HEK293 (cell line): ENCODE data around the gene PHLPP2.

Source experiments
- GLI4 ChIP-seq: fragments of 450-650 bp; formaldehyde crosslinking; IDR thresholded peaks from 2 replicates; pipeline ENCODE4 v1.5.1; 2016; ENCODE audit warnings: missing biosample characterization, missing genetic modification characterization
- ZNF140 ChIP-seq: fragments of 450-650 bp; formaldehyde crosslinking; IDR thresholded peaks from 2 replicates; pipeline ENCODE4 v1.5.1; 2016; ENCODE audit warnings: missing biosample characterization, missing genetic modification characterization
- ZNF274 ChIP-seq, 2 experiments: fragments of 200-500 bp in 1 of 2; fragments of 450-650 bp in 1 of 2; sonication (Bioruptor generic) in 1 of 2; formaldehyde crosslinking in 1 of 2; IDR thresholded peaks; 2 replicates each; pipeline versions ENCODE4 v1.5.1 to v1.6.1; 2014 to 2016; ENCODE audit warnings: borderline replicate concordance in 1 of 2, inconsistent platforms in 1 of 2, low read length in 1 of 2, missing biosample characterization in 1 of 2, missing genetic modification characterization in 1 of 2
- ZNF311 ChIP-seq: fragments of 450-650 bp; formaldehyde crosslinking; IDR thresholded peaks from 2 replicates; pipeline ENCODE4 v1.5.1; 2017; ENCODE audit warnings: missing biosample characterization, missing genetic modification characterization, borderline replicate concordance
- TF ChIP-seq, protein P1 (sequence below): fragments of 450-650 bp; formaldehyde crosslinking; IDR thresholded peaks from 2 replicates; pipeline ENCODE4 v1.5.1; 2016; ENCODE audit warnings: missing biosample characterization, missing genetic modification characterization

DNA sequence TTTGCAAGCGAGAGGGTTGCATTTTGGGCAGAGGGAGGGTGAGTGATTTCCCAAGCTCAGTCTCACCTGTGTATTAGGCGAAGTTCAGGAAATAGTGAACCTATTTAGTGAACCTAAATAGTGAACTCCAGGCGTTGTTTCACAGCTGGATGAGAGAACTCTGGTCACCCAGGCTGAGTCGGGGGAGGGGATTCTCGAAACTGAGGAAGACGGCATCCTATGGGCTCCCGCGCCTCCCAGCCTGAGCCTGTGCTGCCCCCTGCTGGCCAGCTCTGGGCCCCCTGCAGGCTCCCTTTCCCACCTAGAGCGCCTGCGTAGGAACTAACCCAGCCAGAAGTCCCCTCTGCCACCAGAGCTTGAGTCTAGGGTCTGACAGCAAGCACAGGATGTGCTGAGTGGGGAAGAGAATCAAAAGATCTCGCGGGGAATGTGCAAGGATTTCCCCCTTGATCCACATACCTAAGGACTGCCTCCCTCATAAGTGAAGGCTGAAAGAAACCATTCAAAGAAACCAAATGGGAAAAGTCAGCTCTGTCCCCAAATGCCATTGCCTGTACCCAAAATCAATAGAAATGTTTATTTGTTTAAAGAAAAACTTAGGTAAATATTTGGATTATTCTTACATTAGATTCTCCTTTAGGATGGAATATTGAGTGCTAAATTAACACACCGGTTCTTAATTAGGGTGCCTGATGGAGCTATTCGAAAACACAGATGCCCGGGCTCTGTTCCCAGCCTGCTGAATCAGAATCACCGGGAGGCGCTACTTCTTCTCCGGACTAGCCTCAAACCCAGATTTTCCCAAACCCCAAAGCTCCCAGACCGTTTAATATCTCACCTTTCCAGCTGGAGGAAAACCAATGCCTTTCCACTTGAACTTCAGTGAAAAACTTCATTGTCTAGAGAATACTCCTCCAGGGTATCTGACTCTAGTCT lies 113.3 kb downstream of the PHLPP2 start:
- TF ChIP-seq GLI4 (tag by site-specific recombination) (no peak), ZNF140 (tag by site-specific recombination) (no peak), ZNF311 (tag by site-specific recombination) (no peak), ZNF274 (IDR thresholded peaks at IDR 0.05; ENCODE audit: low read length) (no peak), ZNF274 (tag by site-specific recombination; IDR thresholded peaks at IDR 0.05; ENCODE audit: borderline replicate concordance) (no peak)
- TF ChIP-seq, protein P1, sequence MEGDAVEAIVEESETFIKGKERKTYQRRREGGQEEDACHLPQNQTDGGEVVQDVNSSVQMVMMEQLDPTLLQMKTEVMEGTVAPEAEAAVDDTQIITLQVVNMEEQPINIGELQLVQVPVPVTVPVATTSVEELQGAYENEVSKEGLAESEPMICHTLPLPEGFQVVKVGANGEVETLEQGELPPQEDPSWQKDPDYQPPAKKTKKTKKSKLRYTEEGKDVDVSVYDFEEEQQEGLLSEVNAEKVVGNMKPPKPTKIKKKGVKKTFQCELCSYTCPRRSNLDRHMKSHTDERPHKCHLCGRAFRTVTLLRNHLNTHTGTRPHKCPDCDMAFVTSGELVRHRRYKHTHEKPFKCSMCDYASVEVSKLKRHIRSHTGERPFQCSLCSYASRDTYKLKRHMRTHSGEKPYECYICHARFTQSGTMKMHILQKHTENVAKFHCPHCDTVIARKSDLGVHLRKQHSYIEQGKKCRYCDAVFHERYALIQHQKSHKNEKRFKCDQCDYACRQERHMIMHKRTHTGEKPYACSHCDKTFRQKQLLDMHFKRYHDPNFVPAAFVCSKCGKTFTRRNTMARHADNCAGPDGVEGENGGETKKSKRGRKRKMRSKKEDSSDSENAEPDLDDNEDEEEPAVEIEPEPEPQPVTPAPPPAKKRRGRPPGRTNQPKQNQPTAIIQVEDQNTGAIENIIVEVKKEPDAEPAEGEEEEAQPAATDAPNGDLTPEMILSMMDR (tag by site-specific recombination): peak; percentile 91
